HCT116 (cell line): Measurements from ENCODE around the gene SART3.

Source experiments
- EZH2 ChIP-seq: fragments of 200-600 bp; sonication (generic); IDR thresholded peaks from 2 replicates; pipeline ENCODE4 v1.6.1; 2017; ENCODE audit warnings: antibody characterized with exemption, mixed run types
- FOSL1 ChIP-seq: IDR thresholded peaks from 2 replicates; pipeline ENCODE4 v1.6.1; 2012; ENCODE audit warnings: low read depth
- POLR2AphosphoS5 ChIP-seq: IDR thresholded peaks from 2 replicates; pipeline ENCODE4 v1.6.1; 2011; ENCODE audit warnings: mild to moderate bottlenecking, low read depth, low read length, moderate library complexity
- YY1 ChIP-seq: IDR thresholded peaks from 2 replicates; pipeline ENCODE4 v1.6.1; 2011; ENCODE audit warnings: low read length, low read depth, moderate library complexity, mild to moderate bottlenecking; ENCODE audit not compliant: insufficient replicate concordance; ENCODE audit errors: extremely low read depth
- TF ChIP-seq, protein P1 (sequence below), 3 experiments: fragments of 200-600 bp in 1 of 3; sonication (generic) in 1 of 3; IDR thresholded peaks in 2 of 3; conservative IDR thresholded peaks in 1 of 3; 2 replicates each; pipeline ENCODE4 v1.5.1; 2012 to 2017; ENCODE audit warnings: low read depth in 2 of 3, low read length in 2 of 3, antibody characterized with exemption in 1 of 3, borderline replicate concordance in 1 of 3, control low read depth in 1 of 3, mild to moderate bottlenecking in 1 of 3, mixed read lengths in 1 of 3, mixed run types in 1 of 3, moderate library complexity in 1 of 3; ENCODE audit not compliant: insufficient read depth in 1 of 3
- TF ChIP-seq, protein P2 (sequence below): IDR thresholded peaks from 2 replicates; pipeline ENCODE4 v1.6.1; 2011; ENCODE audit warnings: mild to moderate bottlenecking, low read length, moderate library complexity; ENCODE audit not compliant: insufficient replicate concordance; ENCODE audit errors: extremely low read depth

DNA sequence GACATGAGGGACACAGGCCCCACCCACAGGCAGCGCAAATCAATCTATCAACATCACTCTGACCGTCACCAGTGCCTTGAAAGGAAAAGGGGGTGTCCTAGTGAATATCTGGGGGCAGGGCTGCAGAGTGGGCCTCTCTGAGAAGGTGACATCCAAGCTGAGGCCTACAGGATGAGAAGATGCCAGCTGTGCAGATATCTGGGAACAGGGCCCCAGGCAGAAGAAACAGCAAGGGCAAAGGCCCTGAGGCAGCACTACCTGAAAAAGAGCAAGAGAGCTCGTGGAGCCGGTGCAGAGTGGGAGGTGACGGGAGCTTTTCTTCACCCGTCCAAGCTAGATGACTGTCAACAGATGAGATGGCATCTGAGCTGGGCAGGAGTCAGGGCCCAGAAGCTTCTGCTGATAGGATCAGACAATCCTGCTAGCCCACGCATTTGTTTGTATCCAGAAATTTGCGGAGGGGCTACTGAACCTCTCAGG is 49.4 kb upstream of the SART3 start:
- TF ChIP-seq EZH2, result no peak
- no peak for TF ChIP-seq FOSL1
- TF ChIP-seq, protein P1, sequence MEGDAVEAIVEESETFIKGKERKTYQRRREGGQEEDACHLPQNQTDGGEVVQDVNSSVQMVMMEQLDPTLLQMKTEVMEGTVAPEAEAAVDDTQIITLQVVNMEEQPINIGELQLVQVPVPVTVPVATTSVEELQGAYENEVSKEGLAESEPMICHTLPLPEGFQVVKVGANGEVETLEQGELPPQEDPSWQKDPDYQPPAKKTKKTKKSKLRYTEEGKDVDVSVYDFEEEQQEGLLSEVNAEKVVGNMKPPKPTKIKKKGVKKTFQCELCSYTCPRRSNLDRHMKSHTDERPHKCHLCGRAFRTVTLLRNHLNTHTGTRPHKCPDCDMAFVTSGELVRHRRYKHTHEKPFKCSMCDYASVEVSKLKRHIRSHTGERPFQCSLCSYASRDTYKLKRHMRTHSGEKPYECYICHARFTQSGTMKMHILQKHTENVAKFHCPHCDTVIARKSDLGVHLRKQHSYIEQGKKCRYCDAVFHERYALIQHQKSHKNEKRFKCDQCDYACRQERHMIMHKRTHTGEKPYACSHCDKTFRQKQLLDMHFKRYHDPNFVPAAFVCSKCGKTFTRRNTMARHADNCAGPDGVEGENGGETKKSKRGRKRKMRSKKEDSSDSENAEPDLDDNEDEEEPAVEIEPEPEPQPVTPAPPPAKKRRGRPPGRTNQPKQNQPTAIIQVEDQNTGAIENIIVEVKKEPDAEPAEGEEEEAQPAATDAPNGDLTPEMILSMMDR (IDR thresholded peaks at IDR 0.05 in 2 of 3, conservative IDR thresholded peaks at IDR 0.05 in 1 of 3; ENCODE audit: borderline replicate concordance in 1 of 3, insufficient read depth in 1 of 3, low read depth in 2 of 3, low read length in 2 of 3), result no peak
- no peak for TF ChIP-seq POLR2AphosphoS5
- TF ChIP-seq, protein P2, sequence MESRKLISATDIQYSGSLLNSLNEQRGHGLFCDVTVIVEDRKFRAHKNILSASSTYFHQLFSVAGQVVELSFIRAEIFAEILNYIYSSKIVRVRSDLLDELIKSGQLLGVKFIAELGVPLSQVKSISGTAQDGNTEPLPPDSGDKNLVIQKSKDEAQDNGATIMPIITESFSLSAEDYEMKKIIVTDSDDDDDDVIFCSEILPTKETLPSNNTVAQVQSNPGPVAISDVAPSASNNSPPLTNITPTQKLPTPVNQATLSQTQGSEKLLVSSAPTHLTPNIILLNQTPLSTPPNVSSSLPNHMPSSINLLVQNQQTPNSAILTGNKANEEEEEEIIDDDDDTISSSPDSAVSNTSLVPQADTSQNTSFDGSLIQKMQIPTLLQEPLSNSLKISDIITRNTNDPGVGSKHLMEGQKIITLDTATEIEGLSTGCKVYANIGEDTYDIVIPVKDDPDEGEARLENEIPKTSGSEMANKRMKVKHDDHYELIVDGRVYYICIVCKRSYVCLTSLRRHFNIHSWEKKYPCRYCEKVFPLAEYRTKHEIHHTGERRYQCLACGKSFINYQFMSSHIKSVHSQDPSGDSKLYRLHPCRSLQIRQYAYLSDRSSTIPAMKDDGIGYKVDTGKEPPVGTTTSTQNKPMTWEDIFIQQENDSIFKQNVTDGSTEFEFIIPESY, result no peak
- TF ChIP-seq YY1, result no peak
